ENCODE measurements around the gene CCDC97. TPM values are rescaled to one million over a fixed set of nuclear protein-coding genes. Genes with fewer than 3 reads are reported as not detected.

The CCDC97 gene
- total RNA-seq = 30.4 and 30.7 TPM in 2 replicates

GRCh38 chr19:41310033-41310831, at the start of gene CCDC97:
Gene CCDC97 (plus strand): TSS chr19:41310172. CDS start chr19:41310311, 139 bp downstream.
- DNase-seq = peak; percentile 97
- no peaks in the 10 kb centered on the region for H3K27me3 Mint-ChIP-seq
- no peaks in the 10 kb centered on the region for H3K9me3 Mint-ChIP-seq
- H3K4me1 Mint-ChIP-seq = peaks cover 60% of the 10 kb centered on the region
- peaks cover 46% of the 10 kb centered on the region for H3K36me3 Mint-ChIP-seq (ENCODE audit: low read depth)
- peak within 1 kb of the TSS; percentile 98 for H3K27ac Mint-ChIP-seq
- intact Hi-C loops (cut with micrococcal nuclease) = loop anchor here (1.0 to 2.0 kb wide), 2 partner anchors 13 to 17 kb away; no protein-coding TSS in a partner anchor
- peak within 1 kb of the TSS; percentile 99 for H3K4me3 Mint-ChIP-seq

- Mint-ChIP-seq H3K4me1 (peaks cover 35% of the 10 kb centered on the region), H3K36me3 (ENCODE audit: low read depth) (peaks cover 24% of the 10 kb centered on the region), H3K27ac (peak overlapping the region; percentile 100), H3K4me3 (peak overlapping the region; percentile 92), H3K9me3 (no peaks in the 10 kb centered on the region), H3K27me3 (peaks cover 8% of the 10 kb centered on the region)
- peak; percentile 64 for DNase-seq
- intact Hi-C loops (cut with micrococcal nuclease) = loop anchor here (1.0 to 10.0 kb wide), 9 partner anchors 36 to 837 kb away; partner anchors contain the start of genes ACTMAP, COQ8B, ITPKC and SERTAD1
Measured at GRCh38 chr19:41261474-41262190, 48.3 kb upstream of the CCDC97 start.

GRCh38 chr19:41263042-41263849, 46.7 kb upstream of the CCDC97 start:
- H3K27me3 Mint-ChIP-seq = peaks cover 8% of the 10 kb centered on the region
- H3K9me3 Mint-ChIP-seq = no peaks in the 10 kb centered on the region
- H3K27ac Mint-ChIP-seq = peak overlapping the region; percentile 100
- peaks cover 47% of the 10 kb centered on the region for H3K4me1 Mint-ChIP-seq
- peak; percentile 94 for DNase-seq
- H3K4me3 Mint-ChIP-seq = peak overlapping the region; percentile 92
- H3K36me3 Mint-ChIP-seq (ENCODE audit: low read depth) = peaks cover 35% of the 10 kb centered on the region
- intact Hi-C loops (cut with micrococcal nuclease) = loop anchor here (1.0 to 10.0 kb wide), 10 partner anchors 65 to 838 kb away; partner anchors contain the start of genes ACTMAP, B9D2, COQ8B and ITPKC

GRCh38 chr19:41263850-41264580, 46.0 kb upstream of the CCDC97 start, which contains the start of gene HNRNPUL1:
Gene HNRNPUL1 (plus strand): TSS chr19:41264372. CDS start chr19:41264504, 132 bp downstream.
- Mint-ChIP-seq H3K9me3 (no peaks in the 10 kb centered on the region), H3K27me3 (peaks cover 8% of the 10 kb centered on the region), H3K4me1 (peaks cover 47% of the 10 kb centered on the region), H3K27ac (peak within 1 kb of the TSS; percentile 100), H3K36me3 (ENCODE audit: low read depth) (peaks cover 40% of the 10 kb centered on the region), H3K4me3 (peak within 1 kb of the TSS; percentile 92)
- DNase-seq = peak; percentile 100
- intact Hi-C loops (cut with micrococcal nuclease) = loop anchor here (1.0 to 10.0 kb wide), 11 partner anchors 64 to 839 kb away; partner anchors contain the start of genes ACTMAP, B9D2, BCKDHA and COQ8B

GRCh38 chr19:41264581-41265394, 45.2 kb upstream of the CCDC97 start:
- peak overlapping the region; percentile 92 for H3K4me3 Mint-ChIP-seq
- peaks cover 42% of the 10 kb centered on the region for H3K36me3 Mint-ChIP-seq (ENCODE audit: low read depth)
- peak; percentile 84 for DNase-seq
- peak overlapping the region; percentile 100 for H3K27ac Mint-ChIP-seq
- H3K4me1 Mint-ChIP-seq = peaks cover 47% of the 10 kb centered on the region
- H3K27me3 Mint-ChIP-seq = peaks cover 7% of the 10 kb centered on the region
- H3K9me3 Mint-ChIP-seq = no peaks in the 10 kb centered on the region
- intact Hi-C loops (cut with micrococcal nuclease) = loop anchor here (1.0 to 10.0 kb wide), 4 partner anchors 133 to 840 kb away; partner anchors contain the start of genes BCKDHA, EXOSC5 and SERTAD1

GRCh38 chr19:41265395-41266153, 44.4 kb upstream of the CCDC97 start:
- intact Hi-C loops (cut with micrococcal nuclease) = loop anchor here (10.0 kb wide), 1 partner anchor 841 kb away; the partner anchor contains the start of gene SERTAD1
- H3K36me3 Mint-ChIP-seq (ENCODE audit: low read depth) = peaks cover 45% of the 10 kb centered on the region
- peak; percentile 70 for DNase-seq
- peak overlapping the region; percentile 92 for H3K4me3 Mint-ChIP-seq
- peaks cover 6% of the 10 kb centered on the region for H3K27me3 Mint-ChIP-seq
- H3K4me1 Mint-ChIP-seq = peaks cover 45% of the 10 kb centered on the region
- H3K9me3 Mint-ChIP-seq = no peaks in the 10 kb centered on the region
- peak overlapping the region; percentile 100 for H3K27ac Mint-ChIP-seq

GRCh38 chr19:41269055-41269454, 40.9 kb upstream of the CCDC97 start:
- peaks cover 72% of the 10 kb centered on the region for H3K36me3 Mint-ChIP-seq (ENCODE audit: low read depth)
- no peak overlapping the region for H3K4me3 Mint-ChIP-seq
- intact Hi-C loops (cut with micrococcal nuclease) = loop anchor here (10.0 kb wide), 1 partner anchor 844 kb away; the partner anchor contains the start of gene SERTAD1
- H3K27ac Mint-ChIP-seq = no peak overlapping the region
- no peak for DNase-seq
- no peaks in the 10 kb centered on the region for H3K9me3 Mint-ChIP-seq
- peaks cover 1% of the 10 kb centered on the region for H3K27me3 Mint-ChIP-seq
- peaks cover 36% of the 10 kb centered on the region for H3K4me1 Mint-ChIP-seq

- intact Hi-C loops (cut with micrococcal nuclease) = loop anchor here (10.0 kb wide), 1 partner anchor 845 kb away; the partner anchor contains the start of gene SERTAD1
- H3K27me3 Mint-ChIP-seq = no peaks in the 10 kb centered on the region
Measured at GRCh38 chr19:41269571-41269970, 40.4 kb upstream of the CCDC97 start.

GRCh38 chr19:41273076-41273475, 36.9 kb upstream of the CCDC97 start:
- intact Hi-C loops (cut with micrococcal nuclease) = no loop called here
- no peaks in the 10 kb centered on the region for H3K9me3 Mint-ChIP-seq
- no peaks in the 10 kb centered on the region for H3K27me3 Mint-ChIP-seq
- DNase-seq = no peak
- peaks cover 10% of the 10 kb centered on the region for H3K4me1 Mint-ChIP-seq
- peaks cover 80% of the 10 kb centered on the region for H3K36me3 Mint-ChIP-seq (ENCODE audit: low read depth)
- no peak overlapping the region for H3K27ac Mint-ChIP-seq
- H3K4me3 Mint-ChIP-seq = no peak overlapping the region

More at GRCh38 chr19:41269571-41269970, 40.4 kb upstream of the CCDC97 start:
- Mint-ChIP-seq H3K36me3 (ENCODE audit: low read depth) (peaks cover 73% of the 10 kb centered on the region), H3K4me1 (peaks cover 35% of the 10 kb centered on the region), H3K27ac (no peak overlapping the region), H3K4me3 (no peak overlapping the region), H3K9me3 (no peaks in the 10 kb centered on the region)
- DNase-seq = no peak

- intact Hi-C loops (cut with micrococcal nuclease) = no loop called here
- peaks cover 10% of the 10 kb centered on the region for H3K4me1 Mint-ChIP-seq
- H3K27me3 Mint-ChIP-seq = no peaks in the 10 kb centered on the region
- H3K27ac Mint-ChIP-seq = no peak overlapping the region
- peaks cover 87% of the 10 kb centered on the region for H3K36me3 Mint-ChIP-seq (ENCODE audit: low read depth)
- DNase-seq = no peak
- no peaks in the 10 kb centered on the region for H3K9me3 Mint-ChIP-seq
- H3K4me3 Mint-ChIP-seq = no peak overlapping the region
Measured at GRCh38 chr19:41274802-41275201, 35.2 kb upstream of the CCDC97 start.

- Mint-ChIP-seq H3K27me3 (no peaks in the 10 kb centered on the region), H3K4me3 (no peak overlapping the region), H3K9me3 (no peaks in the 10 kb centered on the region), H3K36me3 (ENCODE audit: low read depth) (peaks cover 87% of the 10 kb centered on the region), H3K4me1 (peaks cover 12% of the 10 kb centered on the region), H3K27ac (peak overlapping the region; percentile 5)
- DNase-seq = no peak
- intact Hi-C loops (cut with micrococcal nuclease) = no loop called here
Measured at GRCh38 chr19:41276231-41276630, 33.7 kb upstream of the CCDC97 start.

Measured in activated CD4-positive, alpha-beta T cell treated with anti-CD3 and anti-CD28 coated beads, Interleukin-2, amount 10 ng/mL, durations not matched to agents 24 days and 14 days (primary cell).